ENCODE measurements around the gene NSD2.
A peak's percentile ranks its signal among the peaks of the same experiment; 100 is the strongest.

Gene NSD2

DNA sequence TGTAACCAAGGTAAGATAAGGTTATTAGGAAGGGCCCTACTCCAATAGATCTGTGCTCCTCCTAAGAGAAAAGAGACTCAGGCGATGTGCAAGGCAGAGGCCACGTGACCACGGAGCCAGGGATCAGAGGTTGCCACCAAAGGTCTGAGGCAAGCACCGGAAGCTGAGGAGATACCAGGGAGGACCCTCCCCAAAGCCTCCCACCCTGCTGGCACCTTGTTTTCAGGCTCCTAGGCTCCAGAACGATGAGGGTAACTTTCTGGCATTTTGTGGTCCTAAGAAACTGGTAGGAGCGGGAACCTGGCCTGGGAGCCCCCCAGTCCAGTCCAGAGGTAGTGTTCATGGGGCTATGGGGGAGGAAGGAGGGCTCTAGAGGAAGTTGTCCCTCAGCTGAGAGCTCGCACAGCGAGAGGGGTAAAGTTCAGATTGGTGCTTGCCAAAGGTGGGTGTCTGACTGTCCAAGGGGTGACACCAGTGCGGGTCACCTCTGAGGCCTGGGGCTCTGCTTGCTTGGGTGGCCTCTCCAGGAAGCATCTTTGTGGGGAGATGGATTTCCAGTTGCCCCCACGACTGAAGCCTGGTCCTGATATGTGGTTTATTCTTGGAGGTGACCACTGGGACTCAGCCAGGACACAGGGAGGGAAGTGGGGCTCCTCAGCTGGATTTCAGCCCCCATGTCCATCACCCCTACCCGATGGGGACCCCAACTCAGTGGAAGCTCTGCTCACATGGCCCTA, 7.7 kb upstream of the NSD2 start:
- DNase-seq (ENCODE audit: low read depth in 3 of 3, low spot score in 1 of 3): no peak

GRCh38 chr4:1864076-1865008, 6.9 kb upstream of the NSD2 start:
- no peak for DNase-seq (ENCODE audit: low read depth in 3 of 3, low spot score in 1 of 3)

DNA sequence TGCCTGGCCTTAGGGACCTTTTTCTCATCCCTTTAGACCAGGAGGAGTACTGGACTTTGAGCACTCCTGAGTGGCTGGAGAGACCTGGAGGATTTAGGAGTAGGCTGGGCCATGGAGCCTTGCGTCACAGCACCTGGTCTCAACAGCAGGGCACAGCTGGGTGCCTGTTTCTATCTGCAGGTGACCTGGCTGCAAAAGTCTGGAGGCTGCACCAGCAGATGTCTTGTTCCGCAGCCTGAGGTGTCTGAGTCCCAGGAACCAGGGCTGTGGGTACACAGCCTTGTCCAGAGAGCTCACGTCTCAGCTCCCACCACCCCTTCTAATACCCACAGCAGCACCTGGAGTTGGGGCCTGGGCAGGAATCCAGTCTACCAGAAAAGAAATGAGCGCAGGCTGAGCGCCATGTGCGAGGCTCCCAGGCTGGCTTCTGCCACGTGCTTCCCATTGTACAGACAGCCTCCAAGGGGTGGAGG, 5.0 kb upstream of the NSD2 start:
- DNase-seq (ENCODE audit: low read depth in 3 of 3, low spot score in 1 of 3): no peak

DNA sequence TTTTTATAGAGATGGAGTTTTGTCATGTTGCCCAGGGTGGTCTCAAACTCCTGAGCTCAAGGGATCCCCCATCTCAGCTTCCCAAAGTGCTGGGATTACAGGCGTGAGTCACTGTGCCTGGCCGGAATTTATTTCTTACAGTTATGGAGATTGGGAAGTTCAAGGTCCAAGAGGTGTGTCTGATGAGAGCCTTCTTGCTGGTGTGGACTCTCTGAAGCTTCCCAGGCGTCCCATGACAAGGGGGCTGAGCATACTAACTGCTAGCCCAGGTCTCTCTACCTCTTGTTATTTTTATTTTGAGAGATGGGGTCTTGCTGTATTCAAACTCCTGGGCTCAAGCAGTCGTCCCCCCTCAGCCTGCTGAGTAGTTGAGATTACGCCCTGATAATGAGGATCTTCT, 2.9 kb upstream of the NSD2 start:
- DNase-seq (ENCODE audit: low read depth in 3 of 3, low spot score in 1 of 3): no peak

DNA sequence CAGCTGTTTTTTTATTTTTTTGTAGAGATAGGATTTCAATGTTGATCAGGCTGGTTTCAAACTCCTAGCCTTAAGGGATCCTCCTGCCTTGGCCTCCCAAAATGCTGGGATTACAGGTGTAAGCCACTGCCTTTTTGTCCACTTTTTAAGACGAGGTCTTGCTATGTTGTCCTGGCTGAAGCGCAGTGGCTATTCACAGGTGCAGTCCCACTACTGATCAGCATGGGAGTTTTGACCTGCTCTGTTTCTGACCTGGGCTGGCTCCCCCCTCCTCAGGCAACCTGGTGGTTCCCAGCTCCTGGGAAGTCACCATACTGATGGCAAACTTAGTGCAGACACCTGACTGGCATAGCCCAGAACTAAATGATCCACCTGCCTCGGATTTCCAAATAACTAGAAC, 2.3 kb upstream of the NSD2 start:
- DNase-seq (ENCODE audit: low read depth in 3 of 3, low spot score in 1 of 3): no peak

GRCh38 chr4:1869530-1870327, 1.5 kb upstream of the NSD2 start:
- DNase-seq (ENCODE audit: low read depth in 3 of 3, low spot score in 1 of 3): no peak

- peak; percentile 60 to 71 (median 68) for DNase-seq (ENCODE audit: low read depth in 3 of 3, low spot score in 1 of 3)
Observed at GRCh38 chr4:1870328-1870577, 940 bp upstream of the NSD2 start.

DNA sequence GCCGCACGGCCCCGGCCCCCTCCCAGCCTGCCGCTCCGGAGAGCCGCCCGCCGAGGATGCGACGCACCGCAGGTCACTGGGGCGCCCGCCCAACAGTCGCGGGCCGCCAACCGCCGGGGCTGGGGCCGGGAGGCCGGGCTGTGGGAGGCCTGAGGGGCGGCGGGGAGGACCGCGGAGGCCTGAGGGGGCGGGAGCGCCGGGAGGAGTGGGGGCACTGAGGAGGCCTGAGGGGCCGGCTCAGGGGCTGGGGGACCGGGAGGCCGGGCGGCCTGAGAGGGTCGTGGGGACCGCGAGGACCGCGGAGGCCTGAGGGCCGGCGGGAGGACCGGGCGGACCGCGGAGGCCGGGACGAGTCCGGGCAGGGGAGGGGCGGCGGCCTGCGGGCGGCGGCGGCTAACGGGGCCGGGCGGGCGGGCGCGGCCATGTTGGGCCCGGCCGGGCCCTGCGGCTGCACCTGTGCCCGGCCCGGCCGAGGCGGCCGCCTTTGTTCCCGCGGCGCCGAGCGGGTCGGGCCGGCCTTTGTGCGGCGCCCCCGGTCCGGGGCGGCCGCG, 353 bp downstream of the NSD2 start:
- no peak for DNase-seq (ENCODE audit: low read depth in 3 of 3, low spot score in 1 of 3)

- DNase-seq (ENCODE audit: low read depth in 3 of 3, low spot score in 1 of 3): no peak
Observed at GRCh38 chr4:1872870-1873269, 1.7 kb downstream of the NSD2 start.

DNA sequence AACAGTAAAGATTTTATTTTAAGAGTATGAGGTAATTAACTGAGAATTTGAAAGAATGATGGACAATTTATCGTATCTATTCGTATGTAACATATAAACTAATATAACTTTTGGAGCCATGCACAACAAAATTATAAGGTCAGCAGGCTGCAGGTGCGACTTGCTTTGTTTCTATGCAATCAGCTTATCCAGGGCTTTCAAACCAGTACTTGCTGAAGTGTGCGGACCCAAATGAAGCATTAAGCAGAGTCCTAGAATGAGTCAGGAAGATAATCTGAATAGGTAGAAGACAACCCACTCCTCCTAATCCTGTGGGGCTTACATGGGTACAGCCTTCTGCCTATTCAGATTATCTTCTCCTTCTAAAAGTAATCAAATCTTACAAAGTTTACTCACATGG, 2.1 kb downstream of the NSD2 start:
- DNase-seq (ENCODE audit: low read depth in 3 of 3, low spot score in 1 of 3): no peak

- no peak for DNase-seq (ENCODE audit: low read depth in 3 of 3, low spot score in 1 of 3)
Observed at GRCh38 chr4:1873776-1874175, 2.6 kb downstream of the NSD2 start.

GRCh38 chr4:1874201-1874600, 3.0 kb downstream of the NSD2 start:
- no peak for DNase-seq (ENCODE audit: low read depth in 3 of 3, low spot score in 1 of 3)

GRCh38 chr4:1879485-1879884, 8.3 kb downstream of the NSD2 start:
- DNase-seq (ENCODE audit: low read depth in 3 of 3, low spot score in 1 of 3): no peak

DNA sequence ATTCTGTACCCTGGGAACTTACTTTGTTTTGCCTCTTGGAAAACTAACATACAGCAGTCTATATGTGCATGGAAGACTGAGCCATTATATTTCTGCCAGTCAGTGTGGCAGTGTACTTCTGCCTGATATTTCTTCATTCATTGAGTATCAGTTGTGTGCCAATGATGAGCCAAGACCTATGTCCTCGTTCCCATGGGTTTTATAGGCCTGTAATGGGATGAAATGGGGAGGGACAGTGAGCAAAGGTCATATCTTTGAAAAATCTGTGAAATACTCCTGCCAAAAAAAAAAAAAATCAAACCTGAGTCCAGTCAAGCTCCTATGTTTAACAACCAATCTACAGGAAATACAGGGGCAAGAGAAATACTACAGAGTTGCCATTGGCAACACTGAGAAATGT, 9.1 kb downstream of the NSD2 start:
- DNase-seq (ENCODE audit: low read depth in 3 of 3, low spot score in 1 of 3): no peak

- DNase-seq (ENCODE audit: low read depth in 3 of 3, low spot score in 1 of 3): no peak
Observed at GRCh38 chr4:1882850-1883271, 11.7 kb downstream of the NSD2 start.

GRCh38 chr4:1883583-1883982, 12.4 kb downstream of the NSD2 start:
- DNase-seq (ENCODE audit: low read depth in 3 of 3, low spot score in 1 of 3): no peak

DNA sequence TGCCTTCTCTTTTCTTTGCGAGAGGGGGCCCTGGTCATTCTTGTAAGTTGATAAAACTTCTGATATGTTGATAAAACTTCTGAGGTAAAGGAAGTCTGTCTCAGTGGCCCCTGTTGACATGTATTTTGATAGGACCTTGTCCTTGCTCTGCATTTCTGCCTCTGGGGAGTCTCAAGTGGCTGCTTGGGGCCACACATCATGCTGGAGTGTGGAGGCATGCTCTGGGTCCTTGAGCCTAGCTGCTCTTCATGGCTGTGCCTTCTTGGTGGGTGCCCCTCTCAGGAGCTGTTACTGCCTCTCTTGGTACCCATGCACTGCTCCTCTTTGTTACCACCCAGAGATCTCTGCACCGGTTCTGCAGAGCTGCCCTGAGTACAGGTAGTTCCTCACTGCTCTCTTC, 14.2 kb downstream of the NSD2 start:
- no peak for DNase-seq (ENCODE audit: low read depth in 3 of 3, low spot score in 1 of 3)

DNA sequence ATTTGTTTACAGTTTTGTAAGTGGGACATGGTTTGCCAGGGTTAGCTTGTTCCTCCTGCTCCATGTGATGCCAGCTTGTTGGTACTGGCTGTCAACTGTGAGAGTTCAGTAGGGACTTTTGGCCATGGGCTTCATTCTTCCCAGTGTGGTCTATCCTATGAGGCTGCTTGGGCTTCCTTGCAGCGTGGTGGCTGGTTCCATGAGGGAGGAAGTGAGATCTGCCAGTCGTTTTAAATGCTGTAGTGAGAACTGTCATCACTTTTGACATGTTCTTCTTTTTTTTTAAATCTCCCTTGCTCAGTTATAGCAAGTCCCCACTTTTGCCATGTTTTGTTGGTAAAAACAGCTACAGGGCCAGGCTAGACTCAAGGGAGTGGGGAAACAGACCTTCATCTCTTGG, 15.9 kb downstream of the NSD2 start:
- no peak for DNase-seq (ENCODE audit: low read depth in 3 of 3, low spot score in 1 of 3)

- DNase-seq (ENCODE audit: low read depth in 3 of 3, low spot score in 1 of 3): no peak
Observed at GRCh38 chr4:1890979-1891570, 19.9 kb downstream of the NSD2 start.

DNA sequence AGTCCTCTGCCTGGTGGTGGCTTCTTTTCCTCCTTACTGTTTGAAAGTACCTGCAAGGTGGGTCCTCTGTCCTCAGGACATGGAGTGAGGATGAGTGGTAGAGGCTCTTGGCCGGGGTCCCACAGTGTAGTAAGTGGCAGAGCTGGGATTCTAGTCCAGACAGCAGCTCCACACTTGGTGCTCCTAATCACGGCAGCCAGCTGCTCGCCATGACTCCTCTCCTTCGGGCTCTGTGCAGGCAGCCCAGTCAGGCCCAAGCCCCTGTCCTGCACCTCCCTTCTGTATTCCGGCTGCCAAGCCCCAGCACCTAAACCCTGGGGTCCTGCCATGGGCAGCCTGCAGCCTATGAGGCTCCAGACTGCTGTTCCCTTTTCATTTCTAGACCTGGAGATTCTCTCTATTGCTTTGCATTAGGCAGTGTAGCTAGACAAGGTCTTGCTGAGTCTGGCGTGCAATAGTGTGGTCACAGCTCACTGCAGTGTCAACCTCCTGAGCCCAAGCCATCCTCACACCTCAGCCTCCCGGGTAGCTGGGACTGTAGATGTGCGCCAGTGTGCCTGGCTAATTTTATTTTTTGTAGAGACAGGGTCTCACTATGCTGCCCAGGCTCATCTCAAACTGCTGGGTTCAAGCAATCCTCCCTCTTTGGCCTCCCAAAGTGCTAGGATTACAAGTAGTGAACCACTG, 24.9 kb downstream of the NSD2 start:
- DNase-seq (ENCODE audit: low read depth in 3 of 3, low spot score in 1 of 3): no peak

DNA sequence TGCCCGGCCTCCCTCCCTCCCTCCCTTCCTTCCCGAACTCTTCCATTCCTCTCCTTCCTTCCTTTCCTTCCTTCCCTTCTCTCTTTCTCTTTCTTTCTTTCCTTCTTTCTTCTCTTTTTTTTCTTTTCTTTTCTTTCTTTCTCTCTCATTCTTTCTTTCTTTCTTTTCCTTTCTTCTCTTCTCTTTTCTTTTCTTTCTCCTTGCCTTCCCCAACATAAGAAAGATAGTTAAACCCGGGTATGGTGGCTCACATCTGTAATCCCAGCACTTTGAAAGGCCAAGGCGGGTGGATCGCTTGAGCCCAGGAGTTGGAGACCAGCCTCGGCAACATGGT, 25.4 kb downstream of the NSD2 start:
- DNase-seq (ENCODE audit: low read depth in 3 of 3, low spot score in 1 of 3): no peak

Data from stimulated activated CD4-positive, alpha-beta T cell treated with anti-CD3 and anti-CD28 coated beads, TNF-alpha, amount 100 ng/mL, for 1 hour (primary cell).